WTC11 (cell line): ENCODE results near the gene OR52N4. TPM values are rescaled to one million over a fixed set of nuclear protein-coding genes. Genes with fewer than 3 reads are reported as not detected.

Experiments used
- ATAC-seq: fragments of 200-7000 bp; cut with Tn5 transposase; 2 replicates; pipeline ENCODE4 v1.10.0; 2021; ENCODE audit warnings: mild to moderate bottlenecking, moderate library complexity
- CTCF ChIA-PET: fragments of 300-600 bp; sonication (Branson Sonifier 250); formaldehyde crosslinking; loops from one replicate; lab custom pipeline; 2021; ENCODE audit warnings: antibody characterized with exemption; lab: Charles Lee
- POLR2A ChIA-PET: fragments of 350-600 bp; sonication (Branson Sonifier 250); formaldehyde crosslinking; loops from one replicate; lab custom pipeline; 2021; ENCODE audit warnings: antibody characterized with exemption; lab: Charles Lee
- DNase-seq: peaks from one replicate; pipeline ENCODE4 v3.0.0; 2021; ENCODE audit warnings: low spot score
- H3K27ac Mint-ChIP-seq: 2 replicates; pipeline ENCODE4 v1.8.0; 2021; ENCODE audit warnings: mixed read lengths
- H3K27me3 Mint-ChIP-seq: 2 replicates; pipeline ENCODE4 v1.8.0; 2021; ENCODE audit warnings: low read depth, mild to moderate bottlenecking, moderate library complexity, mixed read lengths
- H3K36me3 Mint-ChIP-seq: 2 replicates; pipeline ENCODE4 v1.8.0; 2021; ENCODE audit warnings: mixed read lengths
- H3K4me1 Mint-ChIP-seq: 2 replicates; pipeline ENCODE4 v1.8.0; 2022; ENCODE audit warnings: mixed read lengths
- H3K4me3 Mint-ChIP-seq: 2 replicates; pipeline ENCODE4 v1.8.0; 2021; ENCODE audit warnings: mild to moderate bottlenecking, moderate library complexity, mixed read lengths
- H3K9me3 Mint-ChIP-seq: 2 replicates; pipeline ENCODE4 v1.8.0; 2021; ENCODE audit warnings: mixed read lengths
- CDX4 ChIP-seq: fragments of 250-450 bp; sonication (Bioruptor Pico); IDR thresholded peaks from 2 replicates; pipeline ENCODE4 v1.9.0; 2021; ENCODE audit warnings: moderate library complexity, mild to moderate bottlenecking, inconsistent platforms, borderline replicate concordance
- CTCF ChIP-seq: fragments of 200-600 bp; IDR thresholded peaks from 2 replicates; pipeline ENCODE4 v1.8.0; 2022; ENCODE audit warnings: antibody characterized with exemption
- E2F4 ChIP-seq: sonication (generic); formaldehyde crosslinking; IDR thresholded peaks from 2 replicates; pipeline ENCODE4 v1.8.1; 2022; ENCODE audit warnings: low read depth, mild to moderate bottlenecking, moderate library complexity, missing genetic modification reagents, borderline replicate concordance
- ELF4 ChIP-seq: sonication (generic); formaldehyde crosslinking; IDR thresholded peaks from 2 replicates; pipeline ENCODE4 v1.8.1; 2022; ENCODE audit warnings: low read depth, mild to moderate bottlenecking, moderate library complexity, missing genetic modification reagents
- ESRRA ChIP-seq: sonication (generic); formaldehyde crosslinking; IDR thresholded peaks from 2 replicates; pipeline ENCODE4 v1.8.1; 2022; ENCODE audit warnings: mild to moderate bottlenecking, missing genetic modification reagents, borderline replicate concordance
- GTF2I ChIP-seq: fragments of 250-450 bp; sonication (Bioruptor Pico); conservative IDR thresholded peaks from 2 replicates; pipeline ENCODE4 v1.4.0; 2021; ENCODE audit warnings: mild to moderate bottlenecking
- IRF2 ChIP-seq: sonication (generic); formaldehyde crosslinking; IDR thresholded peaks from 2 replicates; pipeline ENCODE4 v1.8.0; 2022; ENCODE audit warnings: low read depth, missing genetic modification reagents, borderline replicate concordance
- NR2C2 ChIP-seq: sonication (generic); formaldehyde crosslinking; IDR thresholded peaks from 2 replicates; pipeline ENCODE4 v1.8.0; 2022; ENCODE audit warnings: mild to moderate bottlenecking, missing genetic modification reagents
- SMAD3 ChIP-seq: sonication (generic); formaldehyde crosslinking; IDR thresholded peaks from 2 replicates; pipeline ENCODE4 v1.8.0; 2022; ENCODE audit warnings: missing genetic modification reagents, mild to moderate bottlenecking, borderline replicate concordance
- STAT6 ChIP-seq: sonication (generic); formaldehyde crosslinking; conservative IDR thresholded peaks from 2 replicates; pipeline ENCODE4 v1.8.1; 2023; ENCODE audit warnings: mild to moderate bottlenecking, low read depth, missing genetic modification reagents, moderate library complexity
- ZNF121 ChIP-seq: sonication (generic); formaldehyde crosslinking; IDR thresholded peaks from 2 replicates; pipeline ENCODE4 v1.8.0; 2023; ENCODE audit warnings: missing genetic modification reagents
- ZNF263 ChIP-seq: sonication (generic); formaldehyde crosslinking; IDR thresholded peaks from 2 replicates; pipeline ENCODE4 v1.8.1; 2022; ENCODE audit warnings: low read depth, mild to moderate bottlenecking, moderate library complexity, missing genetic modification reagents
- ZNF423 ChIP-seq: fragments of 250-450 bp; sonication (Bioruptor Pico); IDR thresholded peaks from 2 replicates; pipeline ENCODE4 v2.1.2; 2022; ENCODE audit warnings: mild to moderate bottlenecking, moderate library complexity
- total RNA-seq: library from RNA; stranded (reverse); gene quantifications from 3 replicates; pipeline ENCODE4 v1.2.3, GENCODE V29; 2021
- TF ChIP-seq, protein P1 (sequence below): sonication (generic); formaldehyde crosslinking; IDR thresholded peaks from 2 replicates; pipeline ENCODE4 v1.8.0; 2023; ENCODE audit warnings: mild to moderate bottlenecking, missing genetic modification reagents
- TF ChIP-seq, protein P2 (sequence below): sonication (generic); formaldehyde crosslinking; IDR thresholded peaks from 2 replicates; pipeline ENCODE4 v1.8.1; 2022; ENCODE audit warnings: missing genetic modification reagents, borderline replicate concordance
- TF ChIP-seq, protein P3 (sequence below): sonication (generic); formaldehyde crosslinking; IDR thresholded peaks from 2 replicates; pipeline ENCODE4 v1.8.1; 2023; ENCODE audit warnings: mild to moderate bottlenecking, missing genetic modification reagents
- TF ChIP-seq, protein P4 (sequence below): sonication (generic); formaldehyde crosslinking; IDR thresholded peaks from 2 replicates; pipeline ENCODE4 v1.8.0; 2022; ENCODE audit warnings: mild to moderate bottlenecking, missing genetic modification reagents

OR52N4 gene
- total RNA-seq, 1 experiment from 2014 or later: 0.52 TPM

DNA sequence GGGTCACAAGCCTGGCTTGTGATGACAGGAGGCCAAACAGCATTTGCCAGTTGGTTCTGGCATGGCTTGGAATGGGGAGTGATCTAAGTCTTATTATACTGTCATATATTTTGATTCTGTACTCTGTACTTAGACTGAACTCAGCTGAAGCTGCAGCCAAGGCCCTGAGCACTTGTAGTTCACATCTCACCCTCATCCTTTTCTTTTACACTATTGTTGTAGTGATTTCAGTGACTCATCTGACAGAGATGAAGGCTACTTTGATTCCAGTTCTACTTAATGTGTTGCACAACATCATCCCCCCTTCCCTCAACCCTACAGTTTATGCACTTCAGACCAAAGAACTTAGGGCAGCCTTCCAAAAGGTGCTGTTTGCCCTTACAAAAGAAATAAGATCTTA lies 17.0 kb upstream of the OR52N4 start (continued):
- TF ChIP-seq E2F4 (CRISPR knock-in tag): no peak
- no peak for TF ChIP-seq CDX4 (CRISPR knock-in tag)
- no peak for TF ChIP-seq ESRRA (CRISPR knock-in tag)
- no peak for TF ChIP-seq ZNF121 (CRISPR knock-in tag)
- no peak for TF ChIP-seq SMAD3 (CRISPR knock-in tag)
- no peak for TF ChIP-seq STAT6 (CRISPR knock-in tag)
- TF ChIP-seq, protein P1, sequence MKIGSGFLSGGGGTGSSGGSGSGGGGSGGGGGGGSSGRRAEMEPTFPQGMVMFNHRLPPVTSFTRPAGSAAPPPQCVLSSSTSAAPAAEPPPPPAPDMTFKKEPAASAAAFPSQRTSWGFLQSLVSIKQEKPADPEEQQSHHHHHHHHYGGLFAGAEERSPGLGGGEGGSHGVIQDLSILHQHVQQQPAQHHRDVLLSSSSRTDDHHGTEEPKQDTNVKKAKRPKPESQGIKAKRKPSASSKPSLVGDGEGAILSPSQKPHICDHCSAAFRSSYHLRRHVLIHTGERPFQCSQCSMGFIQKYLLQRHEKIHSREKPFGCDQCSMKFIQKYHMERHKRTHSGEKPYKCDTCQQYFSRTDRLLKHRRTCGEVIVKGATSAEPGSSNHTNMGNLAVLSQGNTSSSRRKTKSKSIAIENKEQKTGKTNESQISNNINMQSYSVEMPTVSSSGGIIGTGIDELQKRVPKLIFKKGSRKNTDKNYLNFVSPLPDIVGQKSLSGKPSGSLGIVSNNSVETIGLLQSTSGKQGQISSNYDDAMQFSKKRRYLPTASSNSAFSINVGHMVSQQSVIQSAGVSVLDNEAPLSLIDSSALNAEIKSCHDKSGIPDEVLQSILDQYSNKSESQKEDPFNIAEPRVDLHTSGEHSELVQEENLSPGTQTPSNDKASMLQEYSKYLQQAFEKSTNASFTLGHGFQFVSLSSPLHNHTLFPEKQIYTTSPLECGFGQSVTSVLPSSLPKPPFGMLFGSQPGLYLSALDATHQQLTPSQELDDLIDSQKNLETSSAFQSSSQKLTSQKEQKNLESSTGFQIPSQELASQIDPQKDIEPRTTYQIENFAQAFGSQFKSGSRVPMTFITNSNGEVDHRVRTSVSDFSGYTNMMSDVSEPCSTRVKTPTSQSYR: no peak
- no peak for TF ChIP-seq CTCF
- TF ChIP-seq, all 79 proteins: peak for 0

- Mint-ChIP-seq H3K36me3 (no peaks in the 10 kb centered on the region), H3K27me3 (no peaks in the 10 kb centered on the region), H3K4me3 (no peak overlapping the region), H3K9me3 (no peaks in the 10 kb centered on the region), H3K27ac (no peak overlapping the region), H3K4me1 (no peaks in the 10 kb centered on the region)
- ATAC-seq (no peak), DNase-seq (no peak)
- TF ChIP-seq, protein P2, sequence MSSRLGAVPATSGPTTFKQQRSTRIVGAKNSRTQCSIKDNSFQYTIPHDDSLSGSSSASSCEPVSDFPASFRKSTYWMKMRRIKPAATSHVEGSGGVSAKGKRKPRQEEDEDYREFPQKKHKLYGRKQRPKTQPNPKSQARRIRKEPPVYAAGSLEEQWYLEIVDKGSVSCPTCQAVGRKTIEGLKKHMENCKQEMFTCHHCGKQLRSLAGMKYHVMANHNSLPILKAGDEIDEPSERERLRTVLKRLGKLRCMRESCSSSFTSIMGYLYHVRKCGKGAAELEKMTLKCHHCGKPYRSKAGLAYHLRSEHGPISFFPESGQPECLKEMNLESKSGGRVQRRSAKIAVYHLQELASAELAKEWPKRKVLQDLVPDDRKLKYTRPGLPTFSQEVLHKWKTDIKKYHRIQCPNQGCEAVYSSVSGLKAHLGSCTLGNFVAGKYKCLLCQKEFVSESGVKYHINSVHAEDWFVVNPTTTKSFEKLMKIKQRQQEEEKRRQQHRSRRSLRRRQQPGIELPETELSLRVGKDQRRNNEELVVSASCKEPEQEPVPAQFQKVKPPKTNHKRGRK (CRISPR knock-in tag): no peak
- no peak for TF ChIP-seq ZNF121 (CRISPR knock-in tag)
- no peak for TF ChIP-seq ELF4
- TF ChIP-seq GTF2I (CRISPR knock-in tag): no peak
- no peak for TF ChIP-seq ZNF423 (CRISPR knock-in tag)
- no peak for TF ChIP-seq IRF2 (CRISPR knock-in tag)
- TF ChIP-seq, protein P3, sequence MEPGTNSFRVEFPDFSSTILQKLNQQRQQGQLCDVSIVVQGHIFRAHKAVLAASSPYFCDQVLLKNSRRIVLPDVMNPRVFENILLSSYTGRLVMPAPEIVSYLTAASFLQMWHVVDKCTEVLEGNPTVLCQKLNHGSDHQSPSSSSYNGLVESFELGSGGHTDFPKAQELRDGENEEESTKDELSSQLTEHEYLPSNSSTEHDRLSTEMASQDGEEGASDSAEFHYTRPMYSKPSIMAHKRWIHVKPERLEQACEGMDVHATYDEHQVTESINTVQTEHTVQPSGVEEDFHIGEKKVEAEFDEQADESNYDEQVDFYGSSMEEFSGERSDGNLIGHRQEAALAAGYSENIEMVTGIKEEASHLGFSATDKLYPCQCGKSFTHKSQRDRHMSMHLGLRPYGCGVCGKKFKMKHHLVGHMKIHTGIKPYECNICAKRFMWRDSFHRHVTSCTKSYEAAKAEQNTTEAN (CRISPR knock-in tag): no peak
- TF ChIP-seq ZNF263 (CRISPR knock-in tag): no peak
- no peak for TF ChIP-seq NR2C2
- TF ChIP-seq, protein P4, sequence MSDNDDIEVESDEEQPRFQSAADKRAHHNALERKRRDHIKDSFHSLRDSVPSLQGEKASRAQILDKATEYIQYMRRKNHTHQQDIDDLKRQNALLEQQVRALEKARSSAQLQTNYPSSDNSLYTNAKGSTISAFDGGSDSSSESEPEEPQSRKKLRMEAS (CRISPR knock-in tag): no peak
- CTCF ChIA-PET: no interaction called here
- POLR2A ChIA-PET: no interaction called here
Measured at GRCh38 chr11:5737670-5738392, 16.2 kb upstream of the OR52N4 start.
